ENCODE results near the gene EDN3.

The EDN3 gene

GRCh38 chr20:59305908-59306655, 5.7 kb downstream of the EDN3 start:
- DNase-seq (ENCODE audit: low read depth): no peak
- H3K4me3 ChIP-seq (replicated peaks; ENCODE audit: low read depth, low read length): no peak overlapping the region
- TF ChIP-seq, protein P1, sequence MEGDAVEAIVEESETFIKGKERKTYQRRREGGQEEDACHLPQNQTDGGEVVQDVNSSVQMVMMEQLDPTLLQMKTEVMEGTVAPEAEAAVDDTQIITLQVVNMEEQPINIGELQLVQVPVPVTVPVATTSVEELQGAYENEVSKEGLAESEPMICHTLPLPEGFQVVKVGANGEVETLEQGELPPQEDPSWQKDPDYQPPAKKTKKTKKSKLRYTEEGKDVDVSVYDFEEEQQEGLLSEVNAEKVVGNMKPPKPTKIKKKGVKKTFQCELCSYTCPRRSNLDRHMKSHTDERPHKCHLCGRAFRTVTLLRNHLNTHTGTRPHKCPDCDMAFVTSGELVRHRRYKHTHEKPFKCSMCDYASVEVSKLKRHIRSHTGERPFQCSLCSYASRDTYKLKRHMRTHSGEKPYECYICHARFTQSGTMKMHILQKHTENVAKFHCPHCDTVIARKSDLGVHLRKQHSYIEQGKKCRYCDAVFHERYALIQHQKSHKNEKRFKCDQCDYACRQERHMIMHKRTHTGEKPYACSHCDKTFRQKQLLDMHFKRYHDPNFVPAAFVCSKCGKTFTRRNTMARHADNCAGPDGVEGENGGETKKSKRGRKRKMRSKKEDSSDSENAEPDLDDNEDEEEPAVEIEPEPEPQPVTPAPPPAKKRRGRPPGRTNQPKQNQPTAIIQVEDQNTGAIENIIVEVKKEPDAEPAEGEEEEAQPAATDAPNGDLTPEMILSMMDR (IDR thresholded peaks at IDR 0.05; ENCODE audit: low read length, missing control alignments): no peak

- TF ChIP-seq, protein P1 (IDR thresholded peaks at IDR 0.05; ENCODE audit: low read length, missing control alignments): no peak
- no peak for DNase-seq (ENCODE audit: low read depth)
- H3K4me3 ChIP-seq (replicated peaks; ENCODE audit: low read depth, low read length): no peak overlapping the region
Measured at GRCh38 chr20:59307270-59307669, 6.9 kb downstream of the EDN3 start.

- TF ChIP-seq, protein P1 (IDR thresholded peaks at IDR 0.05; ENCODE audit: low read length, missing control alignments): no peak
- DNase-seq (ENCODE audit: low read depth): no peak
- no peak overlapping the region for H3K4me3 ChIP-seq (replicated peaks; ENCODE audit: low read depth, low read length)
Measured at GRCh38 chr20:59308493-59309201, 8.2 kb downstream of the EDN3 start.

DNA sequence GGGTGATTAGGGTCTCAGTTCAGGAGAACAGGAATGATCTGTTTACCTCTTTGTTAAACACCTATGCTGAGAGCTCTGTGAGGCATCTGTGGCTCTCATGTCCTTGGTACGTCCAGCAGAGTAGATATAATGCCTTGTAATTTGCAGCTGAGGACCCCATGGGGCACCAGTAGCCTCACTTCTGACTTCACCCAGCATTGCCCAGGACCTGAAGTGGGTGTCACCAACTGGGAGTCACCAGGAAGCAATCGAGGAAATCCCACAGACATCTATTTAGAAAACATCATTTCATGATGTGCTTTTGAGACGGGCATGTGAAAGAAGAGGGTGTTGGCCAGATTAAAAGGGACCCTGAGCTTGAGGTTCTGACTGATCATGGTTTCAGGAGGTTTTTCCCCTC, 8.8 kb downstream of the EDN3 start:
- TF ChIP-seq, protein P1 (IDR thresholded peaks at IDR 0.05; ENCODE audit: low read length, missing control alignments): no peak
- DNase-seq (ENCODE audit: low read depth): no peak
- no peak overlapping the region for H3K4me3 ChIP-seq (replicated peaks; ENCODE audit: low read depth, low read length)

DNA sequence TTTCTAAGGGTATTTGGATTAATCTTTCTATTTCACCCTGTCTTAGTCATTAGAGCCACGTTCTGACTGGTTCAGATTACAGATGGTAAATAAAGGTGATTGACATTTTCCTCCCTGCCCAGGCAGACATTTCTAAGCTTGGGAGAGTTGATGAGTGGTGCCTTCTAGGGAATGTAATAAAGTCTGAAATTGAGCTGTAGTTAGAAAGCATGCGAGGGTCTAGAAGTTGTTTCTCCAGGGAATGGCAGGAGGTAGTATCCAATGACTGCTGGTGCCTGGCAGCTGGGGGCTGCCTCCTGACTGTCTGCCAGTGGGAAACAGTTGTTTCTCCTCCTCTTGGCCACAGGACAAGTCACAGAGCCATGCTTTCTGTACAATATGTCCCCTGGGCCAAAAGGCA, 14.6 kb downstream of the EDN3 start:
- no peak overlapping the region for H3K4me3 ChIP-seq (replicated peaks; ENCODE audit: low read depth, low read length)
- TF ChIP-seq, protein P1 (IDR thresholded peaks at IDR 0.05; ENCODE audit: low read length, missing control alignments): no peak
- no peak for DNase-seq (ENCODE audit: low read depth)

DNA sequence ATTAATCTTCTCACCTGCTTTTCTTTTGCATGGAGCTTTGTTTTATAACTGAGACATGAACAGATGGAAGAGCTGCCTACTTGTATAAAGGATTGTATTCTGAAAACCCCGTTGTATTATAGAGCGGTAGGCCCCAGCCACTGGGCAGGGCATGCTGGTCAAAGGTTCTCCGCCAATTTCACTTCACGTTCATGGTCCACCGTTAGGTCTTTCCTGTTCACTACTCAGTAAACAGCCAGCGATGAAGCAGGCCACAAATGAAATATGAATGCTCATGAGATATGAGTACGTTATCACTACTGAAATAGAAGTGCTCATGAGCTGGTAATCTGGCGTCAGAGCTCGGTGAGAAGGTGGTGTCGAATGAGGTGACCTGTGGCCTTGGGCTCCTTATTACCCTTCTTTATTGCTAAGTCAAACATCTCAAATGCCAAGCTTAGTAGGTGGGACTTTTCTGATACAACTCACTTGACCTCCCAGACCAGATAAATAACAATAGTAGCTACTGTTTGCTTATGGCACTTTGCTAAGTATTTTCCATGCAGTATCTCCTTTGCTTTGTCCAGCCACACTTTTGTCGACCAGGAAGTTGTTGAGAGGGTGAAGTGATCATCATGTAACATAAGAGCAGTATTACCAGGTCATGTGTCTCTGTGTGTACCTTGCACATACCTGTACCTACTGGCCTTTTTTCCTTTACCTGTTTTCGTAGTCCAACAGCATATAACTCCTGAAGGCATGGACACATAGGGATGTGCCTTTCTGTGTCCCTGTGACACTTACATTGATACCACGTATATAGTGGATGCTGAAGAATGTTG, 16.7 kb downstream of the EDN3 start:
- no peak overlapping the region for H3K4me3 ChIP-seq (replicated peaks; ENCODE audit: low read depth, low read length)
- TF ChIP-seq, protein P1 (IDR thresholded peaks at IDR 0.05; ENCODE audit: low read length, missing control alignments): no peak
- DNase-seq (ENCODE audit: low read depth): no peak
